GM18520 (cell line): ENCODE results near the gene STK38L.
A peak's percentile ranks its signal among the peaks of the same experiment; 100 is the strongest.

Source experiments
- ATAC-seq: cut with Tn5 transposase; IDR thresholded peaks from one replicate; pipeline ENCODE4 v1.9.1; 2021; ENCODE audit not compliant: unreplicated experiment

Gene STK38L

DNA sequence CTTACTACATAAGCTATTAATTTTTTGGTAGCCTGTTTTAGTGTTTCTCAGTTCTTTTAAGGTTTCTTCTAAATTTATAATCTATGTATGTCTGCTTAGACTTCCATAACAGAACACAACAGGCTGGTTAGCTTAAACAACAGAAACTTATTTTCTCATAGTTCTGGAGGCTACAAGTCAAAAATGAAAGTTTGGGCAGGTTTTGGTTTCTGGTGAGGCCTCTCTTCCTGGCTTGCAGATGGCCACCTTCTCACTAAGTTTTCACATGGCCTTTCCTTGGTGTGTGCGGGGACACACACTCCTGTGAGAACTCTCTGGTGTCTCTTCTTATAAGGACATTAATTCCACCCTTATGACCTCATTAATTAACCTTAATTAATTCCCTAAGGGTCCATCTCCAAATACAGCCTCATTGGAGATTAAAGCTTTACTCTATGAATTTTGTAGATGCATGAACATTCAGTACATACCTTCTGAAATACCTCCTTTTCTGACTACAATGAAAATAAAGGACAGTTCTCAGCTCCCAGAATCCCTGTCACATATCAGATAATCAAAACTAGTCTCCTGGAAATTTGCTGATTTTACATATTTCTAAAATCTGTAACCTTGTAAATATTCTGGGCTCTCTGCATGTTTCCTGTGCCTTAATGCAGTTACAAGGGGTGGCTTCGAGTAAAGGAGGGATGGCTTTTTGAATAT is 65.4 kb downstream of the STK38L start:
- ATAC-seq: no peak

GRCh38 chr12:27309995-27310315 is 65.9 kb downstream of the STK38L start:
- ATAC-seq: no peak

GRCh38 chr12:27316947-27317346 is 72.9 kb downstream of the STK38L start:
- ATAC-seq: no peak

DNA sequence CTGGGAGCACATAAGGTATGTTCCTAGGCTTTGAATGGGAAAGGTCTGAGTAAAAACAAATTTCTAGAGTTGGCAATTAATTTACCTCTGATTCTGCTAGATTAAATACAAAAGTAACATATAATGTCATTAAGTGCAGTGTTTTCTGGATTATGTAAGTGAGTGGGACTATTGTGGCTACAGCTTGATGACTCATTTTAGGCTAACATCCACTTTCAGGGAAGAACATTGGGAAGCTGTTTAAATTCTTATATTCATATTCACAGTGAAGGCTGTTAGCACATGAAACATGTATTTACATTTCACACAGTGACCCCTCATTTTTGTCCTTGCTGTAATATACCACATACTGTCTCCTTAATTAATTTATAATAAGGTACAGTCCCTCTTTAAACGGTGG is 75.3 kb downstream of the STK38L start:
- no peak for ATAC-seq

- no peak for ATAC-seq
Measured at GRCh38 chr12:27319848-27320247, 75.8 kb downstream of the STK38L start.

GRCh38 chr12:27324530-27324929 is 80.4 kb downstream of the STK38L start:
- ATAC-seq: no peak

DNA sequence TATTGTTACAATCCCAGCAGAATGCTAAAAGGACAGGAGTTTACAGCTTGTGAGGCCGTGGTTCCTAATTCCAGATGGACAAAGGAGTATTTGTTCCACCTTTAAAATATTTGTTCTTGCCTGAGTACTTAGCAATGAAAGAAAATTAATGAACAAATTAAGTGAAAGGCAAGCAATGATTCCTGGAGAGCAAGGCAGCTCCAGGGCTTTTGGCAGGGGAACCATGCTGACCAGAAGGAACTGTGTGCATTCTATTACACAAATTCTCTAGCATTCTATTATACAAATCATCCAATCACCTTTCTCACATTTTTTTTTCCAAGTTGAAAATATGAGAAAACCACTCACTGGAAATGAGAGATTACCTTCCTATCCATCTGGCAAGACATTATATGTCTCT is 86.8 kb downstream of the STK38L start:
- ATAC-seq: no peak

DNA sequence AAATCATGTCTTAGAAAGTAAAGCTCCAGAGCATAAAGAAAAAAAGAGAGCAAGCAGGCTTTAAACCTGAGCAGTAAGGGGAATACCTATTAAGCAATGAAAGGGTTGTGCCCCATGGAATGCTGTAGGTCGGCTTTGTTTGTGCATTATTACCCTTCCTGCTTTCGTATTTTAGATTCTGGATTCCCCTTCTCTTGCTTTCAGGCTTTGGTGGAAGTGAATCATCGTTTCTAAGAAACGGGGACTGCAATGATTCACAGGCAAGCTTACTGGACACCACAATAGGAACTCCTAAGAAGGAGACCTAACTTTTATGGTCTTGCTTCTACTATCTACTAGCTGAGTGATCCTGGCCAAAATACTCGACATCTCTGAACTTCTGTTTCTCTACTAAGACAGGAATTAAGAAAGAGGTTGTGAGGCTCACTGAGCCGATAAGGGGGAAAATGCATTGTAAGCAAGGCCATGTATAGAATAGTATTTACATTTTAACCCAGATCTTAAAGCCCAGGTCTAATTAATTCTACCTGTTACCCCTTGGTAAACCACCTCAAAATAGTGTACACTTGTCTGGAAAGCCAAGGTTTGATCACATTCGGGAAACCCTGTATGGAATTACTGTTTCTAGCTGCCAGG is 87.3 kb downstream of the STK38L start:
- ATAC-seq: peak; percentile 26

DNA sequence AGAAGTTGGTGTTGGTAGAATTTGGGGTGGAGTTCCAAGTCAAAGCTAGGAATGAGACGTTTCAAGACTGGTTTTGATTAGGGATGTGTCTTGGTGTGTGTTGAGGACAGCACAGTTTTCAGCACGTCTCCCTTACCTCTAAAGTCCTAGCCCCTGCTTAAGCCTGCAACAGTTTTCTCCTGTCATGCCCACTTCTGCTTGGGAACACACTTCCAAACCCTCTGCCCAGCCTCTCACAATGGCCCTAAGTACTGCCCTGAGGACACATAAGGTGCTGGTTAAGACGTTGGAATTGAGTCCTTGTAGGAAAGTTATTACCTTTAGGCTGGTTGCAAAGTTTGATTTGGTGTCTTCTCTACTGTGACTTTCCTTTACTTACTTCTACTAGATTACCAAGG is 87.8 kb downstream of the STK38L start:
- no peak for ATAC-seq

GRCh38 chr12:27332407-27332713 is 88.3 kb downstream of the STK38L start:
- ATAC-seq: no peak

DNA sequence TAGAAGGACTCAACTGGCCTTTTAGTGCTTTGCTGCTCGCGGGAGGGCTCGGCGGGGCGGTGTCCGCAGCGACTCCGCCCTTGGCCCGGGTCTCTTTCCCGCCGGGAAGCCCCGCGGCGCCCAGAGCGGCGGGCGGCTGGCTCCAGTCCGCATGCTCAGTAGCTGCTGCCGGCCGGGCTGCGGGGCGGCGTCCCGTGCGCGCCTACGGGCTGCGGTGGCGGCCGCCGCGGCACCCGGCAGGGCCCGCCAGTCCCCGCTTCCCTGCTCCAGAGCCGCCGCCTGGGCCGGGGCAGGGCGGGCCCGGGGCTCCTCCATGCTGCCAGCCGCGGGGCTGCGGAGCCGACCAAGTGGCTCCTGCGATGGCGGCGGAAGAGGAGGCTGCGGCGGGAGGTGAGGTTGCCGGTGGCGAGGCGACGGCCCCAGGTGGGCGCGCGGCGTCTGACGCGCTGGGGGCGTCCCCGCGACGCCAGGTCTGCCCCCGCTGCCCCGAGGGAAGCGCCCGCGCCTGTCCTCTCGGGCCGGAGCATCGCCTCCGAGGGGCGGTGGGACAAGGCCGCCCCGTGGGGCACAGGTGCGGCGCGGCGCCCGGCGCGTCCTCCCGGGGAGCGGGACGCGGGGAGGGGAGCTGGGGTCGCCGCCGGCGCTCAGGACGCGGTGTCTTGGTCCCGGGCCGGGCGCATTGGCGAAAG is 88.8 kb downstream of the STK38L start, which contains the start of gene BMAL2:
TSS of gene BMAL2 (plus strand) at position 123 of the 689 bp plus-strand sequence. CDS start at position 360, 237 bp downstream.
- ATAC-seq: peak; percentile 22

DNA sequence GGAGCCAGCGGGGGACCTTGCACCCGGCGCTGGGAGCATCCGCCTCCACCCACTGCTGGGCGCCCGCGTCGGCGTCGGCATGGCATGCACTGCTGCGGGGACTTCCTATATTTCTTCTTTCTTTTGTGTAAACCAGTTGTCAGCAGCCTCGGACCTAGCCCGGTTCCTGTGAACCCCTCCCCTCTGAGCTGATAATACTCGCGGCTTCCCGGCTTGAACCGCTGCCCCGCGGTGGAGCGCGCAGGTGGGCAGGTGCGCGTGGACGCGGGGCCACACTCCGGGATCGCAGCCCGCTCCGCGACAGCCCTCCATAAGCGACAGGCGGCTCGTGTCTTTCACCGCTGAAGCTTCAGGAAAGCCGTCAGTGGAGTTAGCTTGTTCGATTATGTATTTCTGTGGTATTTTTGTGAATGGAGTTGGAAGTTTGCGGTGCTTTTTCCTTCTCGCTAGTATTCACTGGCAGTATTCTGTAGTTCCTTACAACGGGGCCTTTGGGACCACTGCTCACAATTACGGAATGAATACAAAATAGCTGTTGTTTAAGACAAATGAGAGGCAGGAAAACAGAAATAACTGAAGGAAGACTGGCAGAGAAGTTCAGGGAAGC is 89.4 kb downstream of the STK38L start:
- peak; percentile 11 for ATAC-seq

- ATAC-seq: no peak
Measured at GRCh38 chr12:27334042-27334720, 90.1 kb downstream of the STK38L start.

GRCh38 chr12:27334721-27335082 is 90.6 kb downstream of the STK38L start:
- ATAC-seq: no peak

GRCh38 chr12:27335364-27336281 is 91.5 kb downstream of the STK38L start:
- no peak for ATAC-seq

DNA sequence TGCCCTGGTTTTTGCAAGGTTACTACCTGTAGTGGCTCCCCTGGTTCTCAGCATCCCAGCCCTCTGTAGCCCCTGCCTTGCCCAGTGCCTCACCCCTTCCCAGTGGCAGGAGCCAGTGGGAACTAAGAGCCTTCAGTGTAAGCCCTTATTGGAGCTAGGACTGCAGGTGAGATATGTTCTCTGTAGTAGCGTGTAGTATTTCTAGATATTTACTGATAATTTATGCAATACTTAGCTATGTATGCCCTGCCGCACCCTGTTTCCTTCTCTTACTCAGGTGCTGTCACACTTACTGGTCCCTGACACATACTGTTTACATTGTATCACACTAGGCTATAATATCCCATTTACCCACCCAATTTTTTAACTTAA is 92.2 kb downstream of the STK38L start:
- ATAC-seq: no peak

- ATAC-seq: no peak
Measured at GRCh38 chr12:27337376-27337775, 93.3 kb downstream of the STK38L start.

DNA sequence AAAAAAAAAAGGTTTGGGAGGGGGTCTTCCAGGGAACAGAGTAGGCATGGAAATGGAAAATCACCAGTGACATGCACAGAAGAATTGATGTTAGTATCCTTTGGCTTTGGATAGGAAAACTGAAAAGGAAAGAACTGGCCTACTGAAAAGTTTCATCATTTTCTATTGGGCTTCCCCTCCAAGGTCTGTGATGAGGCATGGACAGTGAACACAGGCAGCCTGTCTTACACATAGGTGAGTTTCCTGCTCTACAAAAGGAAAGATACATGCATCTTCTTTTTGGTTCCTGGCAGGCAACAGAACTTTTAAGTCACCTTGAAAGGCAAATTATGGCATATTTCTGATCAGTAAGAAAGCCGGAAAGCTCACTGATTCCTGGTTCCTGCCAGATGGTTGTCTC is 94.4 kb downstream of the STK38L start:
- no peak for ATAC-seq

DNA sequence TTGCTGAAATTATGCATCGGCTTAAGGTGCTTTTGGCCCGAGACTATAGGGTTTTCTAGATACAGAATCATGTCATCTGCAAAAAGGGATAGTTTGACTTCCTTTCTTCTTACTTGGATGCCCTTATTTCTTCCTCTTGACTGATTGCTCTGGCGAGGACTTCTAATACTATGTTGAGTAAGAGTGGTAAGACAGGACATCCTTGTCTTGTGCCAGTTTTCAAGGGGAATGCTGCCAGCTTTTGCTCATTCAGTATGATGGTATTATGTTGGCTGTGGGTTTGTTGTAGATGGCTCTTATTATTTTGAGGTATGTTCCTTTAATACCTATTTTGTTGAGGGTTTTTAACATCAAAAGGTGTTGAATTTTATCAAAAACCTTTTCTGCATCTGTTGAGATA is 96.9 kb downstream of the STK38L start:
- ATAC-seq: no peak

DNA sequence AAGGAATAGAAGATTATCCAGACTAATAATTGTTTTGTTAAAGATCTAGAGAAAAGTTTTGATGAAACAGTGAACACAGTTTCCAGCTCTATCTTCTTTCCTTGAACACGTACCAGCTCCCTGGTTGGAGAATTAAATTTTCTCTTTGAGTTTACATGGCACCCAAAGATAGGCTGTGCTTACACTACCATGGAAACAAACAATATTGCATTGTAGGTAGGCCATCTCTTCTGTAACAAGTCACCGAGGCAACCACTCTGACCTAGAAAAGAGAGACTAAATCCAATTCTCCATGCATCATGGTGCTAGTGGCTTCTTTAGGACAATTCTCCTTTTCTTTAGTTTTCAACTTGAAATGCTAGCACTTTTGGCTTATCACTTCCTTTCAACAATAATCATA is 98.5 kb downstream of the STK38L start:
- no peak for ATAC-seq
